ENCODE results near the gene ZNF500. TPM values are rescaled to one million over a fixed set of nuclear protein-coding genes. Genes with fewer than 3 reads are reported as not detected.

The ZNF500 gene
- total RNA-seq, 1 donor from 2014 or later = 5.4 TPM

DNA sequence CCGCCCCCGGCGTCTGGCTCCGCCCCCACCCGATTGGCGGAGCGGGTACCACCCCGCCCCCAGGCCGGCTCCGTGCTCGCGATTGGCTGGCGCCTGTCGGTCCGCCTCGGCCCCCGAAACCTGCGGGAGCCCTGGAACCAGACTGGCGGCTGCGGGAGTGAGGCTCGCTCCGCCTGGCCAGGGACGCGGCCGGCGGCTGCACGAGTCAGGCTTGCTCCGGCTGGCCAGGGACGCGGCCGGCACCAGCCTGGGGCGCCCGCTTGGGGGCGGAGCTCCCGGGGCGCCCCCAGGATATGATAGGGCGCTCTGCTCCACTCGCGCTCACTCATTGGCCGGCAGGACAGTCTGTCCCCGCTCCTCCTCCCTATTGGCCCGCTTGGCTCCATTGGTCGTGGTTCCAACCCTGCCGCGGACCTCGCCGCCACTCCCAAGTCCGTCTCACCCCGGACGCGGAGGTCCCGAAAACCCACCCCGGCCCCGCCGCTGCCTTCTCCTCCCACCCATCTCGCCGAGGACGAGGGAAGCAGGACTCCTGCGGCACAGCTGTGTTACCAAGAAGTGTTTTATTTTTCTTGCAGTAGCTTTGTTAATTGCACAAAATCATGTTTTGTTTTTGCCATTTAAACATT lies 35.8 kb upstream of the ZNF500 start:
- Histone ChIP-seq H3K27ac (replicated peaks) (peak overlapping the region; percentile 95), H3K4me3 (peak overlapping the region; percentile 98), H3K27me3 (ENCODE audit: low read depth) (no peaks in the 10 kb centered on the region), H3K4me1 (peaks cover 60% of the 10 kb centered on the region), H3K36me3 (peaks cover 52% of the 10 kb centered on the region), H3K9me3 (replicated peaks) (no peaks in the 10 kb centered on the region)
- peak; percentile 54 for TF ChIP-seq CTCF (IDR thresholded peaks at IDR 0.05; ENCODE audit: borderline replicate concordance)
- intact Hi-C loops (cut with micrococcal nuclease) = no loop called here
- DNase-seq = peak; percentile 94

- DNase-seq = peak; percentile 83
- intact Hi-C loops (cut with micrococcal nuclease) = no loop called here
- H3K36me3 ChIP-seq = peaks cover 52% of the 10 kb centered on the region
Measured at GRCh38 chr16:4801962-4802658, 35.1 kb upstream of the ZNF500 start, which contains the start of gene ROGDI. TSS of gene ROGDI (minus strand) at chr16:4802633. CDS start at chr16:4802571, 62 bp downstream.

DNA sequence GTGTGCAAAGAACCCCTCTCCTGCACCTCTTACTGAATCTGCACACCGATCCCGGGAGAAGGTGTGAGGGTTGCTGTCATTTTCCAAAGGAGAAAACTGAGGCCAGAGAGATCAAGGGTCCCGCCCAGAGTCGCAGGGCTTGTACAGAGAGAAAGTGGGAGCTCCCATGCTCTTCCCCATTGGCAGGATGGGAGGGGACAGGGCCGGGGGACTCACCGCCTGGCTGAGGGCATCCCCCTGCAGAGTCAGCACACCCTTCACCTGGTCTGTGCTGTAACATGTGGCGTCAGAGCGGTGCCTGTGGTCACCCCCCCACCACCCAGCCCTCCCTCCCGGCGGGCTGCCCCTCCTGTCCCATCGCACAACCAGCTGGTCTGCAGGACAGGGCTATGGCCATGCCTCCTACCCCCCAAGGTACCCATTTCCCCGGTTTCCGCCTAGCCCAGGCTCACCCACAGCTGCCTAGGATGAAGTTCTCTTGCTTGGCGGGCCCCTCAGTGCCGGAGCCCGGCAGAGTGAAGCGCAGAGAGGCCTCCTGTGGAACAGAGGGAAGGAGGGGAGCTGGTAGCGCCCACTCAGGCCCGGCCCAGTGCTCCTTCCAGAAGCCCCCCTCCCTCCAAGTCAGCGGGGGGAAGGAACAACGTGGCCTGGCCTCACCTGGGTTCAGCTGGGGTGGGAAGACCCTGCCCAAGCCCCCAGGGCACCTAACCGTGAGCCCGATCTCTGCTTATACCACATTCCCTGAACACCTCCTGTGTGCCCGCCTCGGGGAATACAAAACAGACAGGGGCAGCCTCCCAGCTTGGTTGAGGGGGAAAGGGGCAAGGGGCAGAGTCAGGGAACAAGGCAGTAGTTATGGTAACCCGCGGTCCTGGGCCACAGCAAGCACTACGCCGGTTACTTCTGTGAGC lies 34.3 kb upstream of the ZNF500 start:
- no peak for TF ChIP-seq CTCF (IDR thresholded peaks at IDR 0.05; ENCODE audit: borderline replicate concordance)
- peaks cover 60% of the 10 kb centered on the region for H3K4me1 ChIP-seq
- DNase-seq = no peak
- peaks cover 52% of the 10 kb centered on the region for H3K36me3 ChIP-seq
- peak overlapping the region; percentile 95 for H3K27ac ChIP-seq (replicated peaks)
- H3K9me3 ChIP-seq (replicated peaks) = no peaks in the 10 kb centered on the region
- peak overlapping the region; percentile 98 for H3K4me3 ChIP-seq
- intact Hi-C loops (cut with micrococcal nuclease) = no loop called here
- no peaks in the 10 kb centered on the region for H3K27me3 ChIP-seq (ENCODE audit: low read depth)

More at GRCh38 chr16:4801962-4802658, 35.1 kb upstream of the ZNF500 start, which contains the start of gene ROGDI:
- no peak for TF ChIP-seq CTCF (IDR thresholded peaks at IDR 0.05; ENCODE audit: borderline replicate concordance)
- Histone ChIP-seq H3K4me3 (peak within 1 kb of the TSS; percentile 98), H3K27me3 (ENCODE audit: low read depth) (no peaks in the 10 kb centered on the region), H3K27ac (replicated peaks) (peak within 1 kb of the TSS; percentile 95), H3K9me3 (replicated peaks) (no peaks in the 10 kb centered on the region), H3K4me1 (peaks cover 60% of the 10 kb centered on the region)

DNA sequence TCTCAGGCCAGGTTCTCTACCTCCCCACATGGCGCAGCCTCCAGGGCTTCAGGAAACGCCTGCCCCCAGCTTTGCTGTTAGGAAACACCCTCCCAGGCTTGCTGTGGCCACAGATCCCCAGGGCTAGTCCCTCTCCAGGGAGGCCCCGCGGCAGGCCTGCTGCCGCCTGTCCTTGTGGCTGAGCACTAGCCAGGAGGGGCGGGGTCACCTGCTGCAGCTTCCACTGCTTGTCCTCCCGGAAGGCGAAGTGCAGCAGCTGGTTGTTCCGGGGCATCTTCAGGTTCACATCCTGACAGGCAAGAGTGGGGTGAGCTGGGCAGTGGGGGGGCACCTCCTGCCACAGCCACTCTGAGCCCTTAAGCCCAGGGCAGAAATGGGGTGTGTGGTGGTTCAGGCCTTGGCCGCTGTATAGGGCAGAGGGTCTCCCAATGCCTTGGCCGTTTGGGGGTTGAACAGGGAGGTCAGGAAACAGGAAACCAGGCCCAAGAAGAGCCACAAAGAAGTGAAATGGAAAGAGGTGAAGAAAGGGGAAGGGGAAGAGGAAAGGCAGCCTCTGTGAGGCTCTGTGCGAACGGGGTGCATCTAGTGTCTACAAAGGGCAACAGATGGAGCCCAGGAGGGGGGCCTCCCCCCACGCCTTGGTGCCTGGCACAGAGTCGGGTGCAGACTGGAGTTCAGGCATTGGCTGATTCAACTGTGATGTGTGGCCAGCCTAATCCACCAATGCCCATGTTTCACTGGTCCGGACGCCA lies 33.5 kb upstream of the ZNF500 start:
- no peaks in the 10 kb centered on the region for H3K27me3 ChIP-seq (ENCODE audit: low read depth)
- H3K4me3 ChIP-seq = peak overlapping the region; percentile 98
- H3K9me3 ChIP-seq (replicated peaks) = no peaks in the 10 kb centered on the region
- H3K27ac ChIP-seq (replicated peaks) = peak overlapping the region; percentile 95
- H3K36me3 ChIP-seq = peaks cover 46% of the 10 kb centered on the region
- no peak for TF ChIP-seq CTCF (IDR thresholded peaks at IDR 0.05; ENCODE audit: borderline replicate concordance)
- intact Hi-C loops (cut with micrococcal nuclease) = no loop called here
- H3K4me1 ChIP-seq = peaks cover 54% of the 10 kb centered on the region
- DNase-seq = peak; percentile 65
